Measurements from ENCODE around the gene SORCS3.

SORCS3 gene

GRCh38 chr10:104906112-104906511 lies 265.0 kb downstream of the SORCS3 start:
- no peak for TF ChIP-seq Cebpa-rat (IDR thresholded peaks at IDR 0.05)
- Histone ChIP-seq H3K36me3 (no peaks in the 10 kb centered on the region), H3K4me3 (no peak overlapping the region), H3K27me3 (no peaks in the 10 kb centered on the region), H3K27ac (no peak overlapping the region), H3K4me2 (no peak overlapping the region; a peak in 2 of 22 replicates), H3K4me1 (peaks cover 13 to 42% (median 32%) of the 10 kb centered on the region in 10 experiments), H3K9ac (no peak overlapping the region), H3K9me3 (replicated peaks in 1 of 11) (no peaks in the 10 kb centered on the region), H4K20me1 (no peaks in the 10 kb centered on the region)

- Histone ChIP-seq H3K9me3 (replicated peaks in 1 of 11) (no peaks in the 10 kb centered on the region), H3K36me3 (no peaks in the 10 kb centered on the region), H3K9ac (no peak overlapping the region), H3K4me1 (peaks cover 13 to 42% (median 32%) of the 10 kb centered on the region in 10 experiments), H3K27me3 (no peaks in the 10 kb centered on the region), H3K4me3 (no peak overlapping the region), H4K20me1 (no peaks in the 10 kb centered on the region), H3K27ac (no peak overlapping the region), H3K4me2 (peak overlapping the region in 8 of 11 experiments; percentile 8 to 75 (median 70); a peak in 15 of 22 replicates)
- no peak for TF ChIP-seq Cebpa-rat (IDR thresholded peaks at IDR 0.05)
Measured at GRCh38 chr10:104907521-104907920, 266.4 kb downstream of the SORCS3 start.

DNA sequence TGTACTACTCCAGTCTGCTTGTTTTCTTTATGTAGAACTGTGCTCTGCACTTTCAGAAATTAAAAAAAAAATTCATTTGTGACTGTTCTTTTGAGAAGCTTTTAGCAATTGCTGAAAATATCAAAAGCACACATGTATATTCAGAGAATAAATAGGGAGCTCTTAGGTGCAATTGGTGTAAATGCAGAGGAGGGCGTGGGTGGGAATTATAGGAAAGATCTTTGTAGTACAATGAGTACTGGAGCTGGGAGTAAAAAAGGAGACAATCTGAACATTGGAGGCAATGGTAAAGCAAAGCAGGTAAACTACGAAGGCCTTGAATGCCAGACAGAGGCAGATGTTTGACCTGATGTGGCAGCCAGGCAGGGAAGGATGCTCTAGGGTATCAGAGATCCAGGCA lies 267.5 kb downstream of the SORCS3 start:
- Histone ChIP-seq H3K27ac (no peak overlapping the region), H3K4me1 (peaks cover 13 to 36% (median 32%) of the 10 kb centered on the region in 10 experiments), H4K20me1 (no peaks in the 10 kb centered on the region), H3K4me2 (peak overlapping the region; percentile 41 to 78 (median 69); a peak in 19 of 22 replicates), H3K4me3 (no peak overlapping the region), H3K9me3 (replicated peaks in 1 of 11) (no peaks in the 10 kb centered on the region), H3K36me3 (no peaks in the 10 kb centered on the region), H3K27me3 (no peaks in the 10 kb centered on the region), H3K9ac (no peak overlapping the region)
- TF ChIP-seq Cebpa-rat (IDR thresholded peaks at IDR 0.05) = no peak

- H3K36me3 ChIP-seq = no peaks in the 10 kb centered on the region
- H3K4me3 ChIP-seq = no peak overlapping the region
- peaks cover 13 to 36% (median 32%) of the 10 kb centered on the region in 10 experiments for H3K4me1 ChIP-seq
- no peak overlapping the region for H3K4me2 ChIP-seq
- no peaks in the 10 kb centered on the region for H4K20me1 ChIP-seq
- H3K9me3 ChIP-seq (replicated peaks in 1 of 11) = no peaks in the 10 kb centered on the region
- H3K9ac ChIP-seq = no peak overlapping the region
- H3K27me3 ChIP-seq = no peaks in the 10 kb centered on the region
- no peak overlapping the region for H3K27ac ChIP-seq
- no peak for TF ChIP-seq Cebpa-rat (IDR thresholded peaks at IDR 0.05)
Measured at GRCh38 chr10:104910712-104911111, 269.6 kb downstream of the SORCS3 start.

GRCh38 chr10:104913390-104913789 lies 272.3 kb downstream of the SORCS3 start:
- no peak overlapping the region for H3K9ac ChIP-seq
- H3K36me3 ChIP-seq = no peaks in the 10 kb centered on the region
- H3K27me3 ChIP-seq = no peaks in the 10 kb centered on the region
- H4K20me1 ChIP-seq = no peaks in the 10 kb centered on the region
- H3K9me3 ChIP-seq (replicated peaks in 1 of 11) = no peaks in the 10 kb centered on the region
- no peak overlapping the region for H3K4me3 ChIP-seq
- TF ChIP-seq Cebpa-rat (IDR thresholded peaks at IDR 0.05) = no peak
- no peak overlapping the region for H3K27ac ChIP-seq
- peaks cover 13 to 20% (median 17%) of the 10 kb centered on the region in 10 experiments for H3K4me1 ChIP-seq
- H3K4me2 ChIP-seq = no peak overlapping the region

DNA sequence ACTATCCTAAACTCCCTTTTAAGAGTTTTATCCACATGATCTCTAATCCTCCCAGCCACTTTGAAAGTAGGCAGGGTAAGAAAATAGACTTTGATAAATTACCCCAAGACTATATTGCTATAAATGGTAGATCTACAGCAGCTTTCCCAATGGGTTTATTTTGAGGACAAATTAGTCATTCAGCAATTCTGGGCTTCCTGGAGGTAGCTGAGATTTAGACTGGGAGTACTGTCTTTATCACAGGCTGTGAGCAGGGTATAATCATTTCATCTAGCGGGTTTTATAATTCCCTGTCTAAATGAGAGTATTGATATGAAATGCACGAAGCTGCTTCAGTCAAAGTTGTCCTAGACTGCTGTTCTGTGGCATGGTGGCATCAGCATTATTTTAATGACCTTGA lies 279.4 kb downstream of the SORCS3 start:
- Histone ChIP-seq H3K36me3 (no peaks in the 10 kb centered on the region), H3K9ac (no peak overlapping the region), H3K9me3 (replicated peaks in 1 of 11) (no peaks in the 10 kb centered on the region), H3K27ac (no peak overlapping the region), H4K20me1 (no peaks in the 10 kb centered on the region), H3K27me3 (no peaks in the 10 kb centered on the region), H3K4me2 (no peak overlapping the region), H3K4me3 (no peak overlapping the region), H3K4me1 (no peaks in the 10 kb centered on the region)
- no peak for TF ChIP-seq Cebpa-rat (IDR thresholded peaks at IDR 0.05)

DNA sequence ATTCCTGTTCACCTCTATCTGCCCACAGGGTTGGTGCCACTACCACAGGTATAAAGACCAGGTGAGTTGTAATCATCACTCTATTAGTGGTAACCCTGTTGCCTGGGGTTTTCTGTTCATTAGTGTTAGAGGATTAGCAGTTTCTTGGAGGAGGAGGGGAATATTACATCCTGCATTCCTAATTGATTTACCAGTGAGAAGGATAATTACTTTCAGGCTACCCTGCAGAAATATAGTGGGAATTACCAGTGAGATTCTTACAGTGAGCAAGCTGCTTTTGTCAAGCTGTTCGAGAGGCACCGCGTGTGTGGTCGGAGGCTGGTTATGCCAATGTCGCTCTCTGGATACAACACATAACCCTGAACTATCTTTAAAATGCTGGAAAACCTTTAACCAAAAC lies 280.7 kb downstream of the SORCS3 start:
- H4K20me1 ChIP-seq = no peaks in the 10 kb centered on the region
- no peak for TF ChIP-seq Cebpa-rat (IDR thresholded peaks at IDR 0.05)

GRCh38 chr10:104922810-104923209 lies 281.7 kb downstream of the SORCS3 start:
- no peak overlapping the region for H3K27ac ChIP-seq
- no peaks in the 10 kb centered on the region for H3K27me3 ChIP-seq
- no peaks in the 10 kb centered on the region for H3K36me3 ChIP-seq
- no peaks in the 10 kb centered on the region for H3K9me3 ChIP-seq (replicated peaks in 1 of 11)
- H3K9ac ChIP-seq = no peak overlapping the region
- H3K4me3 ChIP-seq = no peak overlapping the region
- no peaks in the 10 kb centered on the region for H4K20me1 ChIP-seq
- no peak overlapping the region for H3K4me2 ChIP-seq
- H3K4me1 ChIP-seq = no peaks in the 10 kb centered on the region
- TF ChIP-seq Cebpa-rat (IDR thresholded peaks at IDR 0.05) = no peak

More for the DNA sequence above, 280.7 kb downstream of the SORCS3 start:
- Histone ChIP-seq H3K36me3 (no peaks in the 10 kb centered on the region), H3K4me2 (no peak overlapping the region), H3K4me3 (no peak overlapping the region), H3K4me1 (no peaks in the 10 kb centered on the region), H3K27me3 (no peaks in the 10 kb centered on the region), H3K9me3 (replicated peaks in 1 of 11) (no peaks in the 10 kb centered on the region), H3K9ac (no peak overlapping the region), H3K27ac (no peak overlapping the region)

GRCh38 chr10:104923501-104923900 lies 282.4 kb downstream of the SORCS3 start:
- H3K27ac ChIP-seq = no peak overlapping the region
- no peaks in the 10 kb centered on the region for H3K27me3 ChIP-seq
- H4K20me1 ChIP-seq = no peaks in the 10 kb centered on the region
- H3K9me3 ChIP-seq (replicated peaks in 1 of 11) = no peaks in the 10 kb centered on the region
- H3K9ac ChIP-seq = no peak overlapping the region
- H3K36me3 ChIP-seq = no peaks in the 10 kb centered on the region
- H3K4me1 ChIP-seq = no peaks in the 10 kb centered on the region
- TF ChIP-seq Cebpa-rat (IDR thresholded peaks at IDR 0.05) = no peak
- H3K4me2 ChIP-seq = no peak overlapping the region
- no peak overlapping the region for H3K4me3 ChIP-seq

DNA sequence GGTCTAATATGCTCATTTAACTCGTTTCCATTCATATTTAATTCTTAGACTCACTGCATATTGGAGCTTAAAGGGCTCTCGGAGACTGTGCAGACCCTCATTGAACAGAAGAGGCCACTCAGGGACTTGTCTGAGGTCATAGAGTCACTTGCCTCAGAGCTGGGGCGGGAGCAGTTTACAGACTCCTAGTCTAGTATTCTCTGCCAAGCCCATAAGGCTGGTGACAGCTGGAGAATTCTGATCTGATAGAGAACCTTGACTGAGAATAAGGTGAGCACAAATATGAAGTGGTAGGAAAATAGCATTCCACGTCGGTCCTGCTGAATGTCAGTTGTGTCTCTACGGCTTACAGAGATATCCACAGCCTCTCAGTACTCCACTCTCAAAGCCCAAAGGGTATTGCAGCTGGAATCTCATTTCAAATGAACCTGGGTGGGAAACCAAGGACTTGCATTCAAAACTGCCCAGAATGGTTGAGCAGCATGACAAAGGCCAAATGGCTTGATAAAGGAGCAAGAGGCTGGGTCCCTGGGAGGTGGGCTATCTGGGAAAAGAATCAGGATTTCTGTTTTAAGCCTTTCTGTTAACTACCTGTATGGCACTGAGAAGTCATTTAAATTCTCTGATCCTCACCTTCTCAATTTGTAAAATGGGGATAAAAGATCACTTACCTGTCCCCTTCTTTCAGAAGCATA lies 283.2 kb downstream of the SORCS3 start:
- no peak overlapping the region for H3K4me2 ChIP-seq
- no peak for TF ChIP-seq Cebpa-rat (IDR thresholded peaks at IDR 0.05)
- no peak overlapping the region for H3K27ac ChIP-seq
- H3K4me1 ChIP-seq = no peaks in the 10 kb centered on the region
- H3K36me3 ChIP-seq = no peaks in the 10 kb centered on the region
- no peak overlapping the region for H3K4me3 ChIP-seq
- no peaks in the 10 kb centered on the region for H3K9me3 ChIP-seq (replicated peaks in 1 of 11)
- no peaks in the 10 kb centered on the region for H3K27me3 ChIP-seq
- H4K20me1 ChIP-seq = no peaks in the 10 kb centered on the region
- H3K9ac ChIP-seq = no peak overlapping the region
